HepG2 (cell line): ENCODE results near the gene LSS. TPM values are rescaled to one million over a fixed set of nuclear protein-coding genes. Genes with fewer than 3 reads are reported as not detected.
A peak's percentile ranks its signal among the peaks of the same experiment; 100 is the strongest.

Experiments
- ARID2 ChIP-seq: sonication (generic); formaldehyde crosslinking; IDR thresholded peaks from 2 replicates; pipeline ENCODE4 v1.8.1; 2022; ENCODE audit warnings: mild to moderate bottlenecking, missing genetic modification reagents, borderline replicate concordance
- CREM ChIP-seq, 2 experiments: sonication (generic) in 1 of 2; formaldehyde crosslinking in 1 of 2; IDR thresholded peaks; 2 replicates each; pipeline versions ENCODE4 v1.4.0 to v1.6.1; 2016 to 2020; ENCODE audit warnings: antibody characterized with exemption in 1 of 2, mild to moderate bottlenecking in 1 of 2, missing genetic modification reagents in 1 of 2
- FOXO1 ChIP-seq: sonication (generic); formaldehyde crosslinking; IDR thresholded peaks from 2 replicates; pipeline ENCODE4 v1.4.0; 2020; ENCODE audit warnings: missing genetic modification reagents
- HDAC6 ChIP-seq: fragments of 200-600 bp; sonication (generic); IDR thresholded peaks from 2 replicates; pipeline ENCODE4 v1.7.0; 2017; ENCODE audit warnings: mild to moderate bottlenecking, antibody characterized with exemption, low read length, low read depth
- HMG20A ChIP-seq: IDR thresholded peaks from 2 replicates; pipeline ENCODE4 v1.6.1; 2016; ENCODE audit warnings: borderline replicate concordance
- HOXA5 ChIP-seq: sonication (generic); formaldehyde crosslinking; IDR thresholded peaks from 2 replicates; pipeline ENCODE4 v1.4.0; 2020; ENCODE audit warnings: missing genetic modification reagents
- KDM1A ChIP-seq: IDR thresholded peaks from 2 replicates; pipeline ENCODE4 v1.6.1; 2016; ENCODE audit warnings: missing compliant biosample characterization
- KDM5B ChIP-seq: sonication (generic); formaldehyde crosslinking; IDR thresholded peaks from 2 replicates; pipeline ENCODE4 v1.4.0; 2020; ENCODE audit warnings: missing genetic modification reagents, mild to moderate bottlenecking, borderline replicate concordance
- NRL ChIP-seq: sonication (generic); formaldehyde crosslinking; IDR thresholded peaks from 2 replicates; pipeline ENCODE4 v1.5.0; 2020; ENCODE audit warnings: missing genetic modification reagents, mild to moderate bottlenecking, moderate library complexity, borderline replicate concordance
- SPEN ChIP-seq: sonication (generic); formaldehyde crosslinking; IDR thresholded peaks from 2 replicates; pipeline ENCODE4 v1.5.1; 2020; ENCODE audit warnings: low read depth, mild to moderate bottlenecking, missing genetic modification reagents
- ZFP82 ChIP-seq: sonication (generic); formaldehyde crosslinking; IDR thresholded peaks from 2 replicates; pipeline ENCODE4 v1.5.1; 2020; ENCODE audit warnings: mild to moderate bottlenecking, missing genetic modification reagents, borderline replicate concordance
- ZNF383 ChIP-seq: sonication (generic); formaldehyde crosslinking; IDR thresholded peaks from 2 replicates; pipeline ENCODE4 v1.4.0; 2020; ENCODE audit warnings: missing genetic modification reagents, mild to moderate bottlenecking, borderline replicate concordance
- ZNF564 ChIP-seq: sonication (generic); formaldehyde crosslinking; IDR thresholded peaks from 2 replicates; pipeline ENCODE4 v1.8.1; 2023; ENCODE audit warnings: mild to moderate bottlenecking, missing genetic modification reagents
- ZNF607 ChIP-seq: sonication (generic); formaldehyde crosslinking; IDR thresholded peaks from 2 replicates; pipeline ENCODE4 v1.5.1; 2020; ENCODE audit warnings: missing genetic modification reagents, mild to moderate bottlenecking, borderline replicate concordance
- ZNF776 ChIP-seq: sonication (generic); formaldehyde crosslinking; IDR thresholded peaks from 2 replicates; pipeline ENCODE4 v1.4.0; 2020; ENCODE audit warnings: mild to moderate bottlenecking, missing genetic modification reagents
- polyA plus RNA-seq, 8 experiments: library from polyadenylated mRNA; depleted of rRNA in 3 of 8; stranded (reverse) in 7 of 8; unstranded in 1 of 8; fragments of >200 nt; fragmentation: Illumina TruSeq in 4 of 8; extraction: Trizol in 4 of 8; gene quantifications; 2 replicates each; pipeline versions ENCODE4 v1.2.1 to v1.2.3, GENCODE V29; 2011 to 2016; ENCODE audit warnings: low read depth in 4 of 8, missing spikeins in 1 of 8, mixed read lengths in 1 of 8; ENCODE audit not compliant: insufficient read depth in 1 of 8
- total RNA-seq, 5 experiments: library from RNA; depleted of rRNA; stranded (reverse); fragments of >200 nt; fragmentation: Illumina TruSeq; extraction: Trizol; gene quantifications; 2 replicates each; pipeline ENCODE4 v1.2.3, GENCODE V29; 2016; ENCODE audit warnings: low read depth in 1 of 5
- TF ChIP-seq, protein P1 (sequence below): sonication (generic); formaldehyde crosslinking; IDR thresholded peaks from 2 replicates; pipeline ENCODE4 v1.4.0; 2020; ENCODE audit warnings: missing genetic modification reagents
- TF ChIP-seq, protein P2 (sequence below): sonication (generic); formaldehyde crosslinking; IDR thresholded peaks from 2 replicates; pipeline ENCODE4 v1.4.0; 2020; ENCODE audit warnings: mild to moderate bottlenecking, missing genetic modification reagents
- TF ChIP-seq, protein P3 (sequence below): sonication (generic); formaldehyde crosslinking; IDR thresholded peaks from 2 replicates; pipeline ENCODE4 v1.8.1; 2023; ENCODE audit warnings: mild to moderate bottlenecking, missing genetic modification reagents

The LSS gene
- total and polyA plus RNA-seq, 2 of the 13 experiments (the other 11 are each of a cell fraction or from before 2014, with no cell fraction given), result 72.6 to 113 TPM

DNA sequence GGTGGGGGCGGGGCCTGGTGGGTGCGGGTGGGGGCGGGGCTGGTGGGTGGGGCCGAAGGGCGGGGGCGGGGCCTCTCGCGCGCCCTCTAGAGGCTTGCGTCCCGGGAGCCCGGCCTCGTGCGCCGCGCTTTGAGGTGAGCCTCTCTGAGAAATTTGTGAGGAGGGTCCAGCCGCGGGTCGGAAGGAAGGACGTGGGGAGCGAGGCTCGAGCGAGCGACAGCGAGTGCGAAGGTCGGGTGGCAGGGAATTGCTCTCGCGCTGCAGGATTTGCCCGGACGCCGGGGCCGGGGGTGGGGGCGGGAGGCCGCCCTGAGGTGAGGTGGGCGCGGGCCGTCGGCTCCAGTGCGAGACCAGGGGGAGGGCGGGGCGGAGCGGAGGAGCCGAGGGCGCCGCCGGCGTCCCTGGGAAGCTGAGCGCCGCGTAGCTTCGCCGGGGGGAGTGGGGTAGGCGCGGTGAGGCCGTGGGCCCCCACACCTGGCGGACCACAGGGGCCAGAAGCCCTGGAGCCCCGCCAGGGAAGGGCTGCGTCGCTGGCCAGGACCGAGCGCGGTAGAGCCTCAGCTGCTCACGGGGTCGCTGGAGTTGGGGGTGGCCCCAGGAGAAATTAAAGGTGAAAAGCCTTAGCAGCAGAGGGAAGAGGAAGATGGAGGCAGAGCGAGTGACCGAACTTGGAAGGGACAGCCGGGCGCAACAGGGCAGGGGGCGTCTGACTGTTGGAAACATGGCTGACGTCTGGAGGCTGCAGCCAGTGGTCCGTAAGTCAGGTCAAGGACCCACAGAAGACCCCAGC is 754 bp upstream of the LSS start (continued):
- TF ChIP-seq, protein P1, sequence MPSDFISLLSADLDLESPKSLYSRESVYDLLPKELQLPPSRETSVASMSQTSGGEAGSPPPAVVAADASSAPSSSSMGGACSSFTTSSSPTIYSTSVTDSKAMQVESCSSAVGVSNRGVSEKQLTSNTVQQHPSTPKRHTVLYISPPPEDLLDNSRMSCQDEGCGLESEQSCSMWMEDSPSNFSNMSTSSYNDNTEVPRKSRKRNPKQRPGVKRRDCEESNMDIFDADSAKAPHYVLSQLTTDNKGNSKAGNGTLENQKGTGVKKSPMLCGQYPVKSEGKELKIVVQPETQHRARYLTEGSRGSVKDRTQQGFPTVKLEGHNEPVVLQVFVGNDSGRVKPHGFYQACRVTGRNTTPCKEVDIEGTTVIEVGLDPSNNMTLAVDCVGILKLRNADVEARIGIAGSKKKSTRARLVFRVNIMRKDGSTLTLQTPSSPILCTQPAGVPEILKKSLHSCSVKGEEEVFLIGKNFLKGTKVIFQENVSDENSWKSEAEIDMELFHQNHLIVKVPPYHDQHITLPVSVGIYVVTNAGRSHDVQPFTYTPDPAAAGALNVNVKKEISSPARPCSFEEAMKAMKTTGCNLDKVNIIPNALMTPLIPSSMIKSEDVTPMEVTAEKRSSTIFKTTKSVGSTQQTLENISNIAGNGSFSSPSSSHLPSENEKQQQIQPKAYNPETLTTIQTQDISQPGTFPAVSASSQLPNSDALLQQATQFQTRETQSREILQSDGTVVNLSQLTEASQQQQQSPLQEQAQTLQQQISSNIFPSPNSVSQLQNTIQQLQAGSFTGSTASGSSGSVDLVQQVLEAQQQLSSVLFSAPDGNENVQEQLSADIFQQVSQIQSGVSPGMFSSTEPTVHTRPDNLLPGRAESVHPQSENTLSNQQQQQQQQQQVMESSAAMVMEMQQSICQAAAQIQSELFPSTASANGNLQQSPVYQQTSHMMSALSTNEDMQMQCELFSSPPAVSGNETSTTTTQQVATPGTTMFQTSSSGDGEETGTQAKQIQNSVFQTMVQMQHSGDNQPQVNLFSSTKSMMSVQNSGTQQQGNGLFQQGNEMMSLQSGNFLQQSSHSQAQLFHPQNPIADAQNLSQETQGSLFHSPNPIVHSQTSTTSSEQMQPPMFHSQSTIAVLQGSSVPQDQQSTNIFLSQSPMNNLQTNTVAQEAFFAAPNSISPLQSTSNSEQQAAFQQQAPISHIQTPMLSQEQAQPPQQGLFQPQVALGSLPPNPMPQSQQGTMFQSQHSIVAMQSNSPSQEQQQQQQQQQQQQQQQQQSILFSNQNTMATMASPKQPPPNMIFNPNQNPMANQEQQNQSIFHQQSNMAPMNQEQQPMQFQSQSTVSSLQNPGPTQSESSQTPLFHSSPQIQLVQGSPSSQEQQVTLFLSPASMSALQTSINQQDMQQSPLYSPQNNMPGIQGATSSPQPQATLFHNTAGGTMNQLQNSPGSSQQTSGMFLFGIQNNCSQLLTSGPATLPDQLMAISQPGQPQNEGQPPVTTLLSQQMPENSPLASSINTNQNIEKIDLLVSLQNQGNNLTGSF (CRISPR knock-in tag), result 0 out of 2 replicates have a peak, but pooled peaks have one; percentile 38
- TF ChIP-seq, protein P2, sequence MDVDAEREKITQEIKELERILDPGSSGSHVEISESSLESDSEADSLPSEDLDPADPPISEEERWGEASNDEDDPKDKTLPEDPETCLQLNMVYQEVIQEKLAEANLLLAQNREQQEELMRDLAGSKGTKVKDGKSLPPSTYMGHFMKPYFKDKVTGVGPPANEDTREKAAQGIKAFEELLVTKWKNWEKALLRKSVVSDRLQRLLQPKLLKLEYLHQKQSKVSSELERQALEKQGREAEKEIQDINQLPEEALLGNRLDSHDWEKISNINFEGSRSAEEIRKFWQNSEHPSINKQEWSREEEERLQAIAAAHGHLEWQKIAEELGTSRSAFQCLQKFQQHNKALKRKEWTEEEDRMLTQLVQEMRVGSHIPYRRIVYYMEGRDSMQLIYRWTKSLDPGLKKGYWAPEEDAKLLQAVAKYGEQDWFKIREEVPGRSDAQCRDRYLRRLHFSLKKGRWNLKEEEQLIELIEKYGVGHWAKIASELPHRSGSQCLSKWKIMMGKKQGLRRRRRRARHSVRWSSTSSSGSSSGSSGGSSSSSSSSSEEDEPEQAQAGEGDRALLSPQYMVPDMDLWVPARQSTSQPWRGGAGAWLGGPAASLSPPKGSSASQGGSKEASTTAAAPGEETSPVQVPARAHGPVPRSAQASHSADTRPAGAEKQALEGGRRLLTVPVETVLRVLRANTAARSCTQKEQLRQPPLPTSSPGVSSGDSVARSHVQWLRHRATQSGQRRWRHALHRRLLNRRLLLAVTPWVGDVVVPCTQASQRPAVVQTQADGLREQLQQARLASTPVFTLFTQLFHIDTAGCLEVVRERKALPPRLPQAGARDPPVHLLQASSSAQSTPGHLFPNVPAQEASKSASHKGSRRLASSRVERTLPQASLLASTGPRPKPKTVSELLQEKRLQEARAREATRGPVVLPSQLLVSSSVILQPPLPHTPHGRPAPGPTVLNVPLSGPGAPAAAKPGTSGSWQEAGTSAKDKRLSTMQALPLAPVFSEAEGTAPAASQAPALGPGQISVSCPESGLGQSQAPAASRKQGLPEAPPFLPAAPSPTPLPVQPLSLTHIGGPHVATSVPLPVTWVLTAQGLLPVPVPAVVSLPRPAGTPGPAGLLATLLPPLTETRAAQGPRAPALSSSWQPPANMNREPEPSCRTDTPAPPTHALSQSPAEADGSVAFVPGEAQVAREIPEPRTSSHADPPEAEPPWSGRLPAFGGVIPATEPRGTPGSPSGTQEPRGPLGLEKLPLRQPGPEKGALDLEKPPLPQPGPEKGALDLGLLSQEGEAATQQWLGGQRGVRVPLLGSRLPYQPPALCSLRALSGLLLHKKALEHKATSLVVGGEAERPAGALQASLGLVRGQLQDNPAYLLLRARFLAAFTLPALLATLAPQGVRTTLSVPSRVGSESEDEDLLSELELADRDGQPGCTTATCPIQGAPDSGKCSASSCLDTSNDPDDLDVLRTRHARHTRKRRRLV (CRISPR knock-in tag), result no peak
- TF ChIP-seq KDM5B (CRISPR knock-in tag), result 0 out of 2 replicates have a peak, but pooled peaks have one; percentile 2
- no peak for TF ChIP-seq HOXA5
- no peak for TF ChIP-seq ZNF564 (CRISPR knock-in tag)
- TF ChIP-seq, protein P3, sequence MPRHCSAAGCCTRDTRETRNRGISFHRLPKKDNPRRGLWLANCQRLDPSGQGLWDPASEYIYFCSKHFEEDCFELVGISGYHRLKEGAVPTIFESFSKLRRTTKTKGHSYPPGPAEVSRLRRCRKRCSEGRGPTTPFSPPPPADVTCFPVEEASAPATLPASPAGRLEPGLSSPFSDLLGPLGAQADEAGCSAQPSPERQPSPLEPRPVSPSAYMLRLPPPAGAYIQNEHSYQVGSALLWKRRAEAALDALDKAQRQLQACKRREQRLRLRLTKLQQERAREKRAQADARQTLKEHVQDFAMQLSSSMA (CRISPR knock-in tag), result no peak
- TF ChIP-seq KDM1A, result no peak
- no peak for TF ChIP-seq ZNF607 (CRISPR knock-in tag)
- TF ChIP-seq ZNF776 (CRISPR knock-in tag), result 0 out of 2 replicates have a peak, but pooled peaks have one; percentile 2
- TF ChIP-seq CREM (IDR thresholded peaks at IDR 0.05), result no peak
- no peak for TF ChIP-seq CREM (CRISPR knock-in tag; IDR thresholded peaks at IDR 0.05)
- no peak for TF ChIP-seq ZFP82 (CRISPR knock-in tag)
- TF ChIP-seq FOXO1 (CRISPR knock-in tag), result no peak
- TF ChIP-seq ZNF383 (CRISPR knock-in tag), result no peak
- no peak for TF ChIP-seq HDAC6
- no peak for TF ChIP-seq HMG20A (CRISPR knock-in tag)
- no peak for TF ChIP-seq NRL
- TF ChIP-seq ARID2 (CRISPR knock-in tag), result 0 out of 2 replicates have a peak, but pooled peaks have one; percentile 56
- no peak for TF ChIP-seq SPEN
